T-helper 17 cell (primary cell): ENCODE data around the gene NRL. TPM values are rescaled to one million over a fixed set of nuclear protein-coding genes. Genes with fewer than 3 reads are reported as not detected.
A peak's percentile ranks its signal among the peaks of the same experiment; 100 is the strongest.

ENCODE experiments used
- ATAC-seq: fragments of 150-1000 bp; cut with Tn5 transposase; 2 replicates; pipeline ENCODE4 v1.10.0; 2021; ENCODE audit warnings: mild to moderate bottlenecking, moderate library complexity
- DNase-seq, 3 donors: peaks; one replicate each; pipeline versions ENCODE4 v3.0.0 to v3.0.0-alpha.2; 2020 to 2021
- H3K9me3 ChIP-seq: one replicate; pipeline ENCODE4 v1.7.0; 2013; ENCODE audit warnings: low read length, mild to moderate bottlenecking; ENCODE audit not compliant: control insufficient read depth, poor library complexity, severe bottlenecking
- H3K27ac Mint-ChIP-seq: one replicate; pipeline ENCODE4 v1.8.0; 2022; ENCODE audit warnings: mild to moderate bottlenecking, moderate library complexity, mixed read lengths
- H3K27me3 Mint-ChIP-seq: one replicate; pipeline ENCODE4 v1.8.0; 2022; ENCODE audit warnings: mixed read lengths
- H3K36me3 Mint-ChIP-seq: one replicate; pipeline ENCODE4 v1.8.0; 2022; ENCODE audit warnings: low read depth, mixed read lengths
- H3K4me1 Mint-ChIP-seq: one replicate; pipeline ENCODE4 v1.8.0; 2022; ENCODE audit warnings: mild to moderate bottlenecking, mixed read lengths
- H3K4me3 Mint-ChIP-seq: one replicate; pipeline ENCODE4 v1.8.0; 2022; ENCODE audit warnings: mild to moderate bottlenecking, moderate library complexity, mixed read lengths
- total RNA-seq, 4 donors: library from RNA in 2 of 4; stranded (reverse) in 2 of 4; gene quantifications; one replicate each; pipeline ENCODE4 v1.2.3 and lab custom pipeline; 2022 to 2026

NRL gene
- total RNA-seq, 2 donors from 2014 or later = 2.2 to 3.2 TPM

- no peaks in the 10 kb centered on the region for H3K9me3 ChIP-seq
- no peaks in the 10 kb centered on the region for H3K36me3 Mint-ChIP-seq
- DNase-seq = no peak
- H3K4me3 Mint-ChIP-seq = peak overlapping the region; percentile 58
- peak overlapping the region; percentile 56 for H3K27ac Mint-ChIP-seq
- H3K4me1 Mint-ChIP-seq = peaks cover 40% of the 10 kb centered on the region
- H3K27me3 Mint-ChIP-seq = no peaks in the 10 kb centered on the region
- ATAC-seq = no peak
These were observed 34.7 kb upstream of the NRL start for GRCh38 chr14:24149302-24149969.

- H3K36me3 Mint-ChIP-seq = peaks cover 2% of the 10 kb centered on the region
These were observed 33.1 kb upstream of the NRL start for GRCh38 chr14:24147761-24148428.

GRCh38 chr14:24146978-24147760 lies 32.4 kb upstream of the NRL start, which contains the start of gene RNF31:
TSS of gene RNF31 (plus strand) at chr14:24147498. CDS start at chr14:24147699, 201 bp downstream.
- no peaks in the 10 kb centered on the region for H3K9me3 ChIP-seq
- H3K27ac Mint-ChIP-seq = peak within 1 kb of the TSS; percentile 91
- H3K4me3 Mint-ChIP-seq = peak within 1 kb of the TSS; percentile 98
- no peaks in the 10 kb centered on the region for H3K27me3 Mint-ChIP-seq
- peak; percentile 93 to 97 (median 95) for DNase-seq
- peaks cover 49% of the 10 kb centered on the region for H3K4me1 Mint-ChIP-seq
- ATAC-seq = peak; percentile 91
- peaks cover 2% of the 10 kb centered on the region for H3K36me3 Mint-ChIP-seq

More at GRCh38 chr14:24147761-24148428, 33.1 kb upstream of the NRL start:
- DNase-seq (no peak), ATAC-seq (no peak)
- H3K9me3 ChIP-seq = no peaks in the 10 kb centered on the region
- Mint-ChIP-seq H3K27me3 (no peaks in the 10 kb centered on the region), H3K4me1 (peaks cover 46% of the 10 kb centered on the region), H3K4me3 (peak overlapping the region; percentile 98), H3K27ac (peak overlapping the region; percentile 91)

GRCh38 chr14:24146453-24146977 lies 31.8 kb upstream of the NRL start, which contains the start of gene PSME2:
TSS of gene PSME2 (minus strand) at chr14:24146610. CDS start at chr14:24146581, 29 bp downstream.
- DNase-seq (peak; percentile 57 to 83 (median 75)), ATAC-seq (peak; percentile 65)
- Mint-ChIP-seq H3K4me1 (peaks cover 53% of the 10 kb centered on the region), H3K27me3 (no peaks in the 10 kb centered on the region), H3K27ac (peak within 1 kb of the TSS; percentile 91), H3K4me3 (peak within 1 kb of the TSS; percentile 98), H3K36me3 (peaks cover 2% of the 10 kb centered on the region)
- H3K9me3 ChIP-seq = no peaks in the 10 kb centered on the region

- Mint-ChIP-seq H3K27me3 (no peaks in the 10 kb centered on the region), H3K36me3 (peaks cover 2% of the 10 kb centered on the region), H3K4me3 (peak overlapping the region; percentile 98), H3K4me1 (peaks cover 52% of the 10 kb centered on the region), H3K27ac (peak overlapping the region; percentile 90)
- no peaks in the 10 kb centered on the region for H3K9me3 ChIP-seq
- ATAC-seq (no peak), DNase-seq (no peak)
These were observed 31.1 kb upstream of the NRL start for GRCh38 chr14:24145690-24146452.

- peaks cover 2% of the 10 kb centered on the region for H3K36me3 Mint-ChIP-seq
- peaks cover 49% of the 10 kb centered on the region for H3K4me1 Mint-ChIP-seq
- H3K4me3 Mint-ChIP-seq = peak overlapping the region; percentile 98
- DNase-seq (no peak), ATAC-seq (no peak)
- H3K27ac Mint-ChIP-seq = peak overlapping the region; percentile 90
- H3K9me3 ChIP-seq = no peaks in the 10 kb centered on the region
- no peaks in the 10 kb centered on the region for H3K27me3 Mint-ChIP-seq
These were observed 30.5 kb upstream of the NRL start for GRCh38 chr14:24145219-24145618.

- no peak for DNase-seq
- no peak overlapping the region for H3K4me3 Mint-ChIP-seq
- ATAC-seq = no peak
- H3K36me3 Mint-ChIP-seq = peaks cover 2% of the 10 kb centered on the region
- no peaks in the 10 kb centered on the region for H3K9me3 ChIP-seq
- peak overlapping the region; percentile 73 for H3K27ac Mint-ChIP-seq
- no peaks in the 10 kb centered on the region for H3K27me3 Mint-ChIP-seq
- H3K4me1 Mint-ChIP-seq = peaks cover 52% of the 10 kb centered on the region
These were observed 29.7 kb upstream of the NRL start for GRCh38 chr14:24144451-24144850.

- peaks cover 2% of the 10 kb centered on the region for H3K36me3 Mint-ChIP-seq
- no peak for DNase-seq
These were observed 28.8 kb upstream of the NRL start for GRCh38 chr14:24143511-24143910.

GRCh38 chr14:24141097-24141880 lies 26.5 kb upstream of the NRL start, which contains the start of gene EMC9:
TSS of gene EMC9 (minus strand) at chr14:24141591. CDS start at chr14:24141304, 287 bp downstream.
- DNase-seq (peak; percentile 98 to 99 (median 98)), ATAC-seq (peak; percentile 91)
- Mint-ChIP-seq H3K27me3 (no peaks in the 10 kb centered on the region), H3K36me3 (peaks cover 2% of the 10 kb centered on the region), H3K27ac (peak within 1 kb of the TSS; percentile 86), H3K4me3 (peak within 1 kb of the TSS; percentile 93), H3K4me1 (peaks cover 50% of the 10 kb centered on the region)
- H3K9me3 ChIP-seq = no peaks in the 10 kb centered on the region

More at GRCh38 chr14:24143511-24143910, 28.8 kb upstream of the NRL start:
- ATAC-seq = no peak
- H3K9me3 ChIP-seq = no peaks in the 10 kb centered on the region
- Mint-ChIP-seq H3K27ac (no peak overlapping the region), H3K4me1 (peaks cover 46% of the 10 kb centered on the region), H3K4me3 (no peak overlapping the region), H3K27me3 (no peaks in the 10 kb centered on the region)

GRCh38 chr14:24139272-24139934 lies 24.7 kb upstream of the NRL start:
- H3K9me3 ChIP-seq = no peaks in the 10 kb centered on the region
- Mint-ChIP-seq H3K36me3 (peaks cover 2% of the 10 kb centered on the region), H3K27ac (peak overlapping the region; percentile 43), H3K27me3 (no peaks in the 10 kb centered on the region), H3K4me3 (peak overlapping the region; percentile 64), H3K4me1 (peaks cover 45% of the 10 kb centered on the region)
- no peak for DNase-seq
- ATAC-seq = no peak
